ENCODE results near the gene PMPCA.

The PMPCA gene

GRCh38 chr9:136462664-136463063 lies 52.2 kb downstream of the PMPCA start:
- TF ChIP-seq CTCF (conservative IDR thresholded peaks at IDR 0.05; ENCODE audit: control insufficient read depth, insufficient read depth, low read depth, low read length) = no peak
- no peak overlapping the region for H3K4me3 ChIP-seq (ENCODE audit: control insufficient read depth, low read depth, low read length)
- DNase-seq (ENCODE audit: low read depth) = no peak

GRCh38 chr9:136463578-136463977 lies 53.1 kb downstream of the PMPCA start:
- no peak for DNase-seq (ENCODE audit: low read depth)
- TF ChIP-seq CTCF (conservative IDR thresholded peaks at IDR 0.05; ENCODE audit: control insufficient read depth, insufficient read depth, low read depth, low read length) = no peak
- no peak overlapping the region for H3K4me3 ChIP-seq (ENCODE audit: control insufficient read depth, low read depth, low read length)

GRCh38 chr9:136464241-136464640 lies 53.8 kb downstream of the PMPCA start:
- TF ChIP-seq CTCF (conservative IDR thresholded peaks at IDR 0.05; ENCODE audit: control insufficient read depth, insufficient read depth, low read depth, low read length) = no peak
- DNase-seq (ENCODE audit: low read depth) = no peak
- no peak overlapping the region for H3K4me3 ChIP-seq (ENCODE audit: control insufficient read depth, low read depth, low read length)

- H3K4me3 ChIP-seq (ENCODE audit: control insufficient read depth, low read depth, low read length) = no peak overlapping the region
- no peak for TF ChIP-seq CTCF (conservative IDR thresholded peaks at IDR 0.05; ENCODE audit: control insufficient read depth, insufficient read depth, low read depth, low read length)
- DNase-seq (ENCODE audit: low read depth) = no peak
Measured at GRCh38 chr9:136465500-136466154, 55.2 kb downstream of the PMPCA start.

- no peak overlapping the region for H3K4me3 ChIP-seq (ENCODE audit: control insufficient read depth, low read depth, low read length)
- TF ChIP-seq CTCF (conservative IDR thresholded peaks at IDR 0.05; ENCODE audit: control insufficient read depth, insufficient read depth, low read depth, low read length) = no peak
- no peak for DNase-seq (ENCODE audit: low read depth)
Measured at GRCh38 chr9:136466155-136466541, 55.7 kb downstream of the PMPCA start.

GRCh38 chr9:136467766-136468165 lies 57.3 kb downstream of the PMPCA start:
- H3K4me3 ChIP-seq (ENCODE audit: control insufficient read depth, low read depth, low read length) = no peak overlapping the region
- no peak for DNase-seq (ENCODE audit: low read depth)
- no peak for TF ChIP-seq CTCF (conservative IDR thresholded peaks at IDR 0.05; ENCODE audit: control insufficient read depth, insufficient read depth, low read depth, low read length)

- TF ChIP-seq CTCF (conservative IDR thresholded peaks at IDR 0.05; ENCODE audit: control insufficient read depth, insufficient read depth, low read depth, low read length) = no peak
- no peak overlapping the region for H3K4me3 ChIP-seq (ENCODE audit: control insufficient read depth, low read depth, low read length)
- DNase-seq (ENCODE audit: low read depth) = no peak
Measured at GRCh38 chr9:136470356-136470755, 59.9 kb downstream of the PMPCA start.

Measured in fibroblast of mammary gland (primary cell).